HG02642 (cell line): ENCODE measurements around the gene SMOC2.

Experiments
- ATAC-seq: cut with Tn5 transposase; IDR thresholded peaks from one replicate; pipeline ENCODE4 v1.9.1; 2021; ENCODE audit warnings: mild to moderate bottlenecking; ENCODE audit not compliant: unreplicated experiment, poor library complexity

SMOC2 gene, protein sequence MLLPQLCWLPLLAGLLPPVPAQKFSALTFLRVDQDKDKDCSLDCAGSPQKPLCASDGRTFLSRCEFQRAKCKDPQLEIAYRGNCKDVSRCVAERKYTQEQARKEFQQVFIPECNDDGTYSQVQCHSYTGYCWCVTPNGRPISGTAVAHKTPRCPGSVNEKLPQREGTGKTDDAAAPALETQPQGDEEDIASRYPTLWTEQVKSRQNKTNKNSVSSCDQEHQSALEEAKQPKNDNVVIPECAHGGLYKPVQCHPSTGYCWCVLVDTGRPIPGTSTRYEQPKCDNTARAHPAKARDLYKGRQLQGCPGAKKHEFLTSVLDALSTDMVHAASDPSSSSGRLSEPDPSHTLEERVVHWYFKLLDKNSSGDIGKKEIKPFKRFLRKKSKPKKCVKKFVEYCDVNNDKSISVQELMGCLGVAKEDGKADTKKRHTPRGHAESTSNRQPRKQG

DNA sequence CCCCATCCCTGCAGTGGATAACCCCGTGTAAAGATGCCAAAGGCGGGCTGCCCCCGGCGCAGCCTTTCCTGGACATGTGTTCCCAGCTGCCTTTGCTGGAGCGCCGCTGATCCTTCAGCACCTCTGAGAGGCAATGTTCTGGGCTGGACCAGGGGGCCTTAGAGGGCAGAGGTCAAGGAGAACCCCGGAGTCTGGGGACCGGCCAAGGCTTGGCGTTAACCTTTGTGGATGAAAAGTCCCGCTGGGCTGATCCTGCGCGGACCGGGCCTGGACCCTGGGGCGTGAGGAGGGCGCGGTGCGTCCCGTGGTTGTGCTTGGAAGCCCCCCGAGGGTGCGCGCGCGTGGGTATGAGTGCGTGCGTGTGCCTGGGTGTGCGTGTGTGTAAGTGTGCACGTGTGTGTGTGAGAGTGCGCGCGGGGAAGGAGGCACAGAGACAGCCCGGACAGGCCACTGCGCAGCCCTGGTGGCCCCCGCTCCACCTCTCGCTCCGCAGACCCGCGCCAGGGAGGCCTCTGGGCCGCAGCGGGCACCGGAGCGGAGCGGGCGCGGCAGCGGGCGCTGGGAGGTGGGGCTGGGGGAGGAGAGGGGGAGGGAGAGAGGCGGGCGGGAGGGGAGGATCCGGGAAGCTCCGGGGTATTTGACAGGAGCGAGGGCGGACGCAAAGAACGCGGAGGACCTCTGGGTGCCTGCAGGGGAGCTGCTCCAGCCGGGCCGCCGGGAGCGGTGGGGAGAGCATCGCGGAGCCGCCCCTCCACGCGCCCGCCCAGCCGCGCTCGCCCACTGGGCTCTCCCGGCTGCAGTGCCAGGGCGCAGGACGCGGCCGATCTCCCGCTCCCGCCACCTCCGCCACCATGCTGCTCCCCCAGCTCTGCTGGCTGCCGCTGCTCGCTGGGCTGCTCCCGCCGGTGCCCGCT, at the start of gene SMOC2:
Gene SMOC2 (plus strand): TSS at position 665 of the 914 bp plus-strand sequence. CDS start 187 bp downstream, at position 852.
- ATAC-seq: no peak

DNA sequence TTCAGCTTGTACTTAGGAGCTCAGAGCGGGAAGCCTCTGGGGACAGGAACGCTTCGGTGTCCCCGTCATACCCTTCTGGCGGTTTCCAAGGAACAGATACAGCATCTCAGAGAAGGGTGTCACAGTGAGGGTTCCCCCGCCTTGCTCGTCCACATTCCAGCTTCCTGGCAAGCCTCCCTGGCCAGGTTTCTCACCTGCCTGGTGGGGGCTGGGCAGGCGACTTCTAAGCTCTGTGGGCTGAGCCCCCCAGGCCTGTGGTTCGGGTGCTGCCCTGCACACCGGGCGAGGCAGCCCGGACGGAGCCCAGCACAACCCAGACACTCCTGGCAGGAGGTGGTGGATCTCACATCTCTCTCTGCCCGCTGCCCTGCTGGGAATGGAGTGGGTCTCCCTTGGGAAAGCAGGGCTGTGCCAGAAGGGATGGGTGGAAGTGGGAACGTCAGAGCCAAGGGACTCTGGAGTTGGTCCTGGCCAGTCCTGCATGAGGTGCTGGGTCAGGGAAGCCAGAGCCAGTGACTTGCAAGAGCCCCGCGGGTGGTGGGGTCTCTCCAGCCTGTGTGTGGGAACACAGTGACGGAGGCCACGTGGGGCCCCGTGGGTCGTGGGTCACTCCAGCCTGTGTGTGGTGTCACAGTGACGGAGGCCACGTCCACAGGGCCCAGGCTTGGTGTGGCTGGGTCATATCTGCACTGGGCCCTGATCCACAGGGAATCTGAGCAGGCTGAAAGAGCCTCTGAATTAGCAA, 47.7 kb upstream of the SMOC2 start:
- no peak for ATAC-seq

DNA sequence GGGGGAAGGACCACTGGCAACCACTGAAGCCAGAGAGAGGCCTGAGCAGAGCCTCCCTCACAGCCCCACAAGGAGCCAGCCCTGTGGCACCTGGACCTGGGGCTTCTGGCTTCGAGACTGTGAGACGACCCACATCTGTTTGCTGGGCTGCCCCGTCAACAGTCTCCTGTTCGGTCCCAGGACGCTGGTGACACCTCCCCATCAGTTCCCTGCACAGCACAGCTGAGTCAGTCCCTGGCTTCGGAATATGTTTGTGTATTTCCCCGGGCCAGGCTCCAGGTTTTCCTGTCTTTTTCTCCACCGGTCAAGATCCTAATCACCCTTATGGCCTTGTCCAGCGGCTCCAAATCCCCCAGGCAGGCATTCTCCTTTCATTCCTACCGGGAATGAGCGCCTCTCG, 46.4 kb upstream of the SMOC2 start:
- ATAC-seq: no peak

DNA sequence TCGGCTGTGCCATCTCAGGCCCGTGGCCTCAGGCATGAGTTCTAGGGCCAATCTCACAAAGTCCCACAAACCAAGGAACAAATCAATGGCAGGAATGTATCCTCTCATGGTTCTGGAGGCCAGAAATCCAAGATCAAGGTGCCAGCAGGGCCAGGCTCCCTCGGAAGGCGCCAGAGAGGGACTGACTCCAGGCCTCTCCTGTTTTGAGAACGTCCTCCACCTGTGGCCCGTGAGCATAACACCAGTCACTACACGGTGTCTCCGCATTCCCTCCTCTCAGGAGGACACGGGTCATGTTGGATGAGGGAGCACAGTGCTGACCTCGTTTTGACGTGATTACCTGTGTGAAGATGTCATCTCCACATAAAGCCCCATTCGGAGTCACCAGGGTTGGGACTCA, 45.0 kb upstream of the SMOC2 start:
- no peak for ATAC-seq

DNA sequence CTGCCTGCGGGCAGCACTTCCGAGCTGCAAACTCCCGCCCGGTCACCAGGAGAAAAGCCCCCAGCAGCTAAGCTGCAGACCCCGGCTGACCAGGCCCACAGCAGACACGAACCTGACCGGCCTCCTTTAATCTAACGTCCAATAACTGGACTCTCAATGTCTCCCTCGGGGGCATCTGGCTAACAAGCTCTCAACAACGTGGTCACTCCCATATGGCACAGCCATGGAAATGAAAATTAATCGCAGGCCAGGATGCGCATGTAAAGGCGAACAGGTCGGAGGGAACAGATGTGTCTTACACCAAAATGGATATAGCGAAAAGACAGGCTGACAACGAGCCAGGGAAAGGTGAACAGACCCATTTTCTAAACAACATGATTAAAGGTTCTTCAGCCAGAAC, 44.4 kb upstream of the SMOC2 start:
- no peak for ATAC-seq

DNA sequence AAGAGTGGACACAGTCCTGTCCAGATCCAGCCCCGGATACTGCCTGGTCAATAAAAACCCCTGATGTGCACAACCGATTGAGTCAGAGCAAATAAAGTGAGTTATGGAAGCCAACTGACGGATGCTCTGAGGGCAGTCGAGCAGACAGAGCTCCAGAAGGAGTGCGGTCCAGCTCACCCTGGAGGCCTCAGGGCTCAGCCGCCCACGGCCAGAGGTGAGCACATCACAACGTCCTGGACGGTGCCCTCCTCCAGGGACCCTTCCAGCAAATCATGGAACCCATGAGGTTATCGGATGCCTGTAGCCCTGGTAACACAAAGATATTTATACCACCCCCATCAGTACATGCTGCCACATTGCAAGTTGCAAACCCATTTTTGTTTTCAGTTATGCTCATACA, 44.0 kb upstream of the SMOC2 start:
- ATAC-seq: no peak

DNA sequence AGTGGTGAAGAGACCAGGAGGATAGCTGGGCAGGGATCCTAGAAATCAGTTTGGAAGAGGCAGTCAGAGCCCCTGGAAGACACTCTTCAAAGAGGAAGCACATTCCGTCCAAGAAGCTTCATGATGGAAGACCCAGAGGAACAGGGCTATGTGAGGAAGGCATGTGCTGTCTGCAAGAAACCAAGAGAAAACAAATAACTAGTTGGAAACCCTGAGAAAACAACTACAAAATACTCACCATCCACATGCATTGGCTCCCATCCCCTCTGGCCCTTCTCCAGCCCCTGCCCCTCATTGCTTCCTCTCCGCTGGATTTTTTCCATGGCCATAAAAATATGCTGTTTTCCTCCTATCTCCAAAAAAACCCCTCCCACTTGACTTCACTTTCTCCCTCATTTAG, 40.9 kb upstream of the SMOC2 start:
- ATAC-seq: no peak

DNA sequence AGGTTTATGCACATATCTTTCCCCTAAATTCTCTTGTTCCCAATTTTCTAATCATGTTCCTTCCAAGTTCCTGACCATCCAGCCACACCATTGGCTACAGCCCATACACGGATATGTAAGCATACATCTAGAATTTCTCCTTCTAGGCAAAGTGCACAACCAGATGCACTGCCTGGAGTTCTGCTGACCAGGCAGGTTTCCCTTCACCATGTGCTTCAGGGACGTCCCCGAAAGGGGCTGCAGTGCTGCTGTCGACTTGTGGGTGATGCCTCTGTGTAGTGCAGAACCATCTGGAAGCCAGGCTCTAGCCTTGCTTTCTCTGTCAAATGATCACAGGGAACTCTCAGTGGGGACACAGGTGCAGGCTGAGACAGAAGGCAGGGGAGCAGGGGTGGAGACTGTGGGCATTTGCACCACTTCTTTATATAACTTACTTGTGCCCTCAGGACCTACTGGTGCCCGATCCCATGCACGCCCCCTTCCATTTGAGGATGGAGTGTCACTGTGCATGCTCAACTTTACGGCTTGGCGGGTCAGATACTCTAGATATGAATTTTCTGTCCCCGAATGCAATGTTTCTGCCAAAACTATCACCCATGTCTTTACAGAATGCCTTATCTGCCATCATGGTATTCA, 37.5 kb upstream of the SMOC2 start:
- ATAC-seq: no peak

DNA sequence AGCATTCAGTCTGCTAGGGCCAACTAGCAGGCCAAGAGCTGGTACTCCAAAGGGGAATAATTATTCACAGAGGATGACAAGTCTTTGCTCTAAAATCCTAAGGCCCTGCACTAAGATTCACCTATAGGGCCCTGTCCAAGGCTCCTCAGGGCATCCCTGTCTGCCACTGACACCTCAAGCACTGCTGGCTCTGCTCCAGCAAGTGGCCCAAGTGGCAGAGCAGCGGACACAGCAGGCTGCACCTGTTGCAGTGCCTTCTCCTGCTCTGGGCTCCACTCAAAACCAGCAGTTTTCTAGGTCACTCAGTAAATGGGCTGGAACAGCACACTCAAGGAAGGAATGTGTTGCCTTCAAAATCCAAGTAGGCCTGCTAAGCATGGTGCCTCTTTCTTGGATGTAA, 36.4 kb upstream of the SMOC2 start:
- no peak for ATAC-seq

DNA sequence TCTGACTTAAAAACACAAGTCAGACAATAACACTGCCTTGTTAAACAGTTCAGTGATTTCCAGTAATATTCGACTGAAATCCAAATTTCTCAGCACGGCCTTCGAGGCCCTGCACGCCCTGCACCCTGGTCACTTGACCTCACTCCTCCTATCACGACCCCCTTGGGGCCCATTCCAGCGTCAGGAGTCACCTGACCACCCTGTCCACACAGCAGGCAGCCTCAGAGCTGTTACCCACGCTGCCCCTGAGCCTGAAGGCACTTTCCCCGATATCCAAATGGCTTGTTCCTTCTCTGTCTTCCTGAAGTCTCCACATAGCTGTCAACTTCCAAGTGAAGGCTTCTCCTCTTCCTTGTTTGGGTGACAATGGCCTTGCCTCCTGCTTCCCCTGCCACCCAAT, 33.1 kb upstream of the SMOC2 start:
- ATAC-seq: no peak

DNA sequence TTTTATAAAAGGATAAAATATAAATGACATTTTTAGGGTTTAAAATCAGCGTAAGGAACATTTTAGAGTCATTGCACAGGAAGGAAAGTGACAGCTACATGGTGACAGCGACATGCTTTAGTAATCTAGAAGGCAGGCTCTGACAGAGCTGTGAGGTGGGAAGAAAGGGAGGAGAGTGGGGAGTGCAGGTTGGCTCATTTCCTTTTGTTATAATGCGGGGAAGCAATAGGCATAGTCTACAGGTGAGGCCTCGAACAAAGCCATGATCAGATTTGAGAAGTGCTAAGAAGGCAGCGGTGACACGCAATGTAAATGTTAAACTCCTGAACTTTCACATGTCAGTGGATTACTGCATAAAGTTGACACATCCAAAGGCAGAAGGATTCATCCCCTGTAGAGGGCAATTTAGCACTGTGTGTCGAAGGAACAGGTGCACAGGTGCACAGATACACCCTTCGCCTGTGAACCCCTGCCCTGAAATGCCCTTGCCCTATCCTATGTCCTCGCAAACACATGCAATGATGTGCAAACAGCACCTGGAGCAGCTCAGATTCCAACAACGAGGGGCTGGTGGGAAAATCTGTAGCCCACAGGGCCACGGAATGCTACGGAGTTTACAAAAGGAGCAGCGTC, 32.4 kb upstream of the SMOC2 start:
- no peak for ATAC-seq

DNA sequence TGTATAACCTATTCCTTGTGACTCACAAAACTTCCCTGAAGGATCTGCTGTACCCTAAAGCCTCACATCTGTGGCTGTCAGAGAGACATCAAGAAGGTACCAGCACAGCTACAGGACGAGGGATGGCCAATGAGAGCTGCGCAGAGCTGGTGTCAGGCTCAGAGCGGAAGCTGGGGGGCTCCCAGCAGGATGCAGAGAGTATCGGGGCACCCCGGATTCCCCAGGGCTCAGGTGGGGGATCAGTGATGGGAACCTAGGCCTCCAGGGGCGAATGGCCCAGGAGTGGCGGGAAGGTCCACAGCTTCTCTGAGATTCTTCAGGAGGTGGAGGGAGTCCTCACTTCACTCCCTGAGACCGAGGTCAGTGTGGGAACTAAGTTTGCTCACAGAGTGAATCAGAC, 30.9 kb upstream of the SMOC2 start:
- ATAC-seq: no peak

DNA sequence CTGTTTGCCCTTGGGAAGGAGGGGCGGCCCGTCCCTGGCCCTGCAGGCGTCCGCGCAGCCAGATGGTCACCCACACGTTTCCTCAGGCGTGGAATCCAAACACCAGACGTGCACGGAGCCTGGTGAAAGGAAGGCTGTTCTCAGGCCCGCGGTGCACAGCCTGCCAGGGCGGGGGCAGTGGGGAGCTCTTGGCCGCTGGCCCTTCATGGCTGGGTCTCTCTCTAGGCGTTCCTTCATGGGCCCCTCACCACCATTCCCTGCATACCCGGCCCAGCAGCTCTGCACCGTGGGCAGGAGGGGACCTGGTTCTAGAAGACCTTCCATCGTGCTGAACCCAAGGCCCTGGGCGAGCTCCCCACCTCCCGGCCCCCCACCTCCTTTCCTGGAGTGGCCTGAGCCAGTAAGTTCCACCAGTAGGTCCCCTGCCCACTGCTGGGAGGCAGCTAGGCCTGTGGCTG, 30.4 kb upstream of the SMOC2 start:
- ATAC-seq: no peak

DNA sequence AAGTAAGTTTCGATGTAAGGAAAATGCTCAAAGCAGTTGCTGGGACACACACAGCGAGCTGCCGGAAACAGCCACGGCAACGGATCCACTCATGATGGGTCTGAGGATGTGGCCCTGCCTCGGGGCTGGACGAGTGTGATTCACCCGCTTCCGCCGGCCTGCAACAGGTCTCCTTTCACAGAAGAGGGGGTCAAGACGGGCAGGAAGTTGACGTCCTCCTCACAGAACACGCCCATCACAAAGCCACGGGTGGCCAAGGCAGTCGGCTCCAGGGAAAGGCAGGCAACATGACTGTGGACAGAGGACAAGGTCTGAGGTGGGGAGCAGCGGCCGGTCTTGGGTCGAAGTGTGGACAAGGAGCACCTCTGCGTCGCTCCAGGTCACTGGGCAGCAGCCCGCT, 29.9 kb upstream of the SMOC2 start:
- no peak for ATAC-seq

DNA sequence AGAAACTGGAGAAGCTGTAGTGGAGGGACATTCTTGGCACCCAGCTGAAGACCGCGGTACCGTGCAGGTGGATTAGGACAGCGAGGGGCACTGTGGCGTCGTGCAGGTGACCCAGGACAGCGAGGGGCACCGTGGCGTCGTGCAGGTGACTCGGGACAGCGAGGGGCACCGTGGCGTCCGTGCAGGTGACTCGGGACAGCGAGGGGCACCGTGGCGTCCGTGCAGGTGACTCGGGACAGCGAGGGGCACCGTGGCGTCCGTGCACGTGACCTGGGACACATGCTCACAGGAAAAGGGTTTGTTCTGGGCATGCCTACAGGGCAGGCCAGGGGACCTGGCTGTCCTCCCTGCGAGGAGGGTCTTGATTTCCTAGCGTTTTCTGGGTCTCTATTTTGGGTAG, 29.2 kb upstream of the SMOC2 start:
- ATAC-seq: no peak

DNA sequence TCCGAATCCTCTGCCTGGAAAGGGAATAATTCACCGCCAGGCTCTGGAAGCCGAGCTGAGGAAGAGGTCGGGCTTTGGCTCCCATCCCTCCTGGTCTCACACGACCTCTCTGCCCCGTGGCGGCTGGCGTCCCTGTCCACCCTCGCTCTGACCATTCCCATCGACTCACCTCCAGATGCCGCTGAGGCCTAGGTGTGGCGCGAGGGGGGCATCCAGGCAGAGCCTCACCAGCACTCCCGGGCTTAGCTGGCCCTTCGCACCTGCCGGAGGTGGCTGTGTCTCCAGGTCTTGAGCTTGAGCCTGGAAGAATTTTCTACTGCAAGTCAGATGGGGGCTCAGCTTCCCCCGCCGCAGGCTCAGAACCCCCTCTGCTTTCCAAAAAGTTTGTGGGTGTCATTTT, 28.5 kb upstream of the SMOC2 start:
- no peak for ATAC-seq

DNA sequence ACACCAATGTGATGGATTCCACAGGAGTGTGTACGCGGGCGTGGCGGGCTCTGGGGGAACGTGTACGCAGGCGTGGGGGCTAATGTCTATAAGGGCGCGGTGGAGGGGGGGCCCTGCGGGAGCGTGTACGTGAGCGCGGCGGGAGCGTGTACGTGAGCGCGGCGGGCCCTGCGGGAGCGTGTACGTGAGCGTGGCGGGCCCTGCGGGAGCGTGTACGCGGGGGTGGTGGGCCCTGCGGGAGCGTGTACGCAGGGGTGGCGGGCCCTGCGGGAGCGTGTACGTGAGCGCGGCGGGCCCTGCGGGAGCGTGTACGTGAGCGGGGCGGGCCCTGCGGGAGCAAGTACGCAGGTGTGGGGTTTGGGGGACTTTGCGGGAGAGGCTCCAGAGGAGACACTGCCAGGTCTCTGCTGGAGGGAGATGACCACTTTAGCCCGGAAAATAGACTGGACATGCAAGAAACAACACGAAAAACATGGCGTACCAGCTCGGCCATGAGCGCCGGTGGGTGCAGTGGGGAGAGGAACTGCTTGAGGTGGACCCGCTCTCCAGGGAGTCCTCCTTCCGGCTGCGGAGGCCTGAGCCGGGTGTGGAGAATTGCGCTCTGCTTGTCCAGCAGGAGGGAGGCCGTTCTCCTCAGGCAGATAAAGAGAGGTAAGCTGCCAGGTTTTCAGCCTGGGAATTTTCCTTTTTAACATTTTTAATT, 27.8 kb upstream of the SMOC2 start:
- no peak for ATAC-seq

DNA sequence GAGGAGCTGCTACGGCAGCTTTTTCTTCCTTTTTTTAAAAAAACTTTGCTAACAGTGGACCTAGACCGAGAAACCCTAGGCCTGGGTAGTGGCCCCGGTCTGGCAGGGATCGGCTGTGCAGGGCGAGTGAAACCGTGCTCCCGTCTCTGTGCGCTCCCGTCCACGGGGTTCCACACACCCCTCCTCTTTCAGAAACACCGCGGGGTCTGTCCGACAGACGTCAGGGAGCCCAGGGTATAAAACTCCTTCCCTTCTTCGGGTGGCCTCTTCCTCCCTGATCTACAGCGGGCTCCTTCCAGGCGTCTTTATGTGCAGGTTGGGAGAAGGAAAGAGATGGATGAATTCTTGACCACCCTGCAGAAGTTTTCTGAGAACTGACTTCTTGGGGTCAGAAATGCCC, 27.1 kb upstream of the SMOC2 start:
- no peak for ATAC-seq
